Measurements from ENCODE around the gene FAF1.

- no peak for TF ChIP-seq POLR2A (IDR thresholded peaks at IDR 0.05)
- TF ChIP-seq CTCF (IDR thresholded peaks at IDR 0.05) = no peak
Measured at GRCh38 chr1:50898773-50899172, 61.3 kb downstream of the FAF1 start.
